Stimulated activated CD4-positive, alpha-beta T cell treated with anti-CD3 and anti-CD28 coated beads, Interleukin-12 subunit alpha, Interleukin-12 subunit beta, amount 100 ng/mL, for 48 hours (primary cell): Measurements from ENCODE around the gene FAM236D.
"Not testable (repeated sequence)": the region's sequence is repeated elsewhere in the genome, so short reads cannot be mapped to it uniquely, and the experiment has no call there.

Experiments
- DNase-seq, 3 donors: peaks; one replicate each; pipeline ENCODE4 v3.0.0-alpha.2; 2020; ENCODE audit warnings: low read depth in 2 of 3, low spot score in 1 of 3

FAM236D gene

GRCh38 chrX:72808110-72808509 is at the start of gene FAM236D:
Gene FAM236D (minus strand): TSS chrX:72808210. CDS start chrX:72808110, 100 bp downstream.
- DNase-seq = not testable (repeated sequence)

- DNase-seq = not testable (repeated sequence)
These were observed 29.5 kb upstream of the FAM236D start for GRCh38 chrX:72837532-72837931.

- not testable (repeated sequence) for DNase-seq
These were observed 22.7 kb upstream of the FAM236D start for GRCh38 chrX:72830701-72831100.

GRCh38 chrX:72790390-72790789 is 17.6 kb downstream of the FAM236D start:
- DNase-seq = not testable (repeated sequence)

- not testable (repeated sequence) for DNase-seq
These were observed 19.9 kb downstream of the FAM236D start for GRCh38 chrX:72788142-72788541.

- DNase-seq = not testable (repeated sequence)
These were observed 24.0 kb downstream of the FAM236D start for GRCh38 chrX:72783964-72784363.

GRCh38 chrX:72783365-72783936 is 24.6 kb downstream of the FAM236D start:
- DNase-seq = not testable (repeated sequence)

- not testable (repeated sequence) for DNase-seq
These were observed 25.4 kb downstream of the FAM236D start, which contains the start of gene FAM236B for GRCh38 chrX:72782560-72782959. Gene FAM236B (minus strand): TSS chrX:72782660. CDS start chrX:72782560, 100 bp downstream.

GRCh38 chrX:72778146-72778545 is 29.9 kb downstream of the FAM236D start:
- DNase-seq = not testable (repeated sequence)

- not testable (repeated sequence) for DNase-seq
These were observed 30.6 kb downstream of the FAM236D start for GRCh38 chrX:72777467-72777790.

GRCh38 chrX:72776653-72777466 is 31.1 kb downstream of the FAM236D start, which contains the start of gene DMRTC1B:
Gene DMRTC1B (plus strand): TSS chrX:72776890. CDS start chrX:72845136, 68,246 bp downstream.
- DNase-seq = not testable (repeated sequence)

- DNase-seq = not testable (repeated sequence)
These were observed 47.6 kb downstream of the FAM236D start for GRCh38 chrX:72760454-72760853.
